Myometrial cell (primary cell): ENCODE measurements around the gene ZNF607. TPM values are rescaled to one million over a fixed set of nuclear protein-coding genes. Genes with fewer than 3 reads are reported as not detected.

ENCODE experiments used
- total RNA-seq: library from RNA; depleted of rRNA; stranded (reverse); fragments of >200 nt; gene quantifications from 2 replicates; pipeline ENCODE4 v1.2.3, GENCODE V29; 2015

Gene ZNF607
- total RNA-seq: 1.7 and 3.4 TPM in 2 replicates

DNA sequence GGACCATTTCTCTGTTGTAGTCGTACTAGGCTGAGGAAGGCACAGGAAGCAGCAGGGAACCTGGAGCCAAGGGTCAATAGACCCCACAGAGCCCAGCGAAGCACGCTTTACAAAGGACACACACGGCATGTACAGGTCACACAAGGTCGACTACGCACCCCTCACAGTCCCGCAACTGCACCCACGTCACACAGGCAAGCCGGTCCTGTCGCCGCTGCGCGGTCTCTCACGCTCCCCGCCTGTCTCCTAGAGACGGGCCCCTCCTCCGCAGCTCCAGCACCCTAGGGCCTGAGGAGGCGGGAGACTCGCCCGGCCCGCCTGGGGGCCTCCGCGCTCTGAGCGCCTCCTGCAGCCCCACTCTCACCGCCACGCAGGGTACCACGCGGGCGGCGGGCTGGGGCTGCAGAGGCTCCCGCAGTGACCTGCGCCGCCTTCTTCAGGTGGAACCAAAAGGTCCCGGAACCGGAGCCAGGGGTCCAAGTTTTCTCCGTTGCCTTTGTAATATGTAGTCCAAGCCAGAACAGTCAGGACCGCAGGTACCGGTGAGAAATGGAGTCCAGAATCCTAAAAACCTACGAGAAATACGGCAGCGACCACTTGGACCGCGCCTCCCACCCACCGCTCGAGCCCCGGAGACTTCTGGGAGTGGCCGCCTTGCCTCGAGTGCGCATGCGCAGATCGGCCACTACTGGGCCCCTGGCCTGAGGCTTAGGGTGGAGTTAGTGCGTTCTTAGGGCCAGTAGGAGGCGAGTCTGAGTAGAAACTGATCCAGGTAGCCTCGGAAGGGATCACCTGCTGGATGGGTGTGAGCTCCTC lies at the start of gene ZNF607:
Gene ZNF607, minus strand, starts transcription at position 651 of the 816 bp plus-strand sequence. CDS start 8,143 bp downstream, outside the sequence.

DNA sequence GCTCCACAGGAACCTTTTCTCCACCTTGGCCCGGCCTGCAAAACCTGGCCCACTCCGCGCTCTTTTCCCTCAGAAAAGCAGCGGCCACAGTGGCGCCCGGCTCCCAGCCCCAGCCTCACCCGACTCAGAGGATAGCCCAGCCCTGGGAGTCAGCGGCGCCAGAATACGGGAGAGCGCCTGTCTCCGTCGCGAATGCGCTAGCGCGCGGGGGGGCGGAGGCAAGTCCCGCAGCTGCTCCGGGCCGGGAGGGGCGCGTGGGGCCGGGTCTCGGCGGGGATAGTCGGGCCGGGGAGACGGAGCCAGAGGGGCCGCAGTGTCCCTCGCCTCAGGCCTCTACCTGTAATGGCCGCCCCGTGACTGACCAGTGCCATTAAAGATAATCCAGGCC lies 64.3 kb downstream of the ZNF607 start, which contains the start of gene ZFP30:
Gene ZFP30, minus strand, starts transcription at position 165 of the 388 bp plus-strand sequence. CDS start 7,643 bp downstream, outside the sequence.

Other genes with a start within 250 kb of the ZNF607 start
- gene ZNF793, start 212.8 kb downstream of the ZNF607 start, total RNA-seq: 0.58 and 1.1 TPM in 2 replicates
- 0.86 and 0.89 TPM in 2 replicates for gene ZNF571, start 125.0 kb downstream of the ZNF607 start, total RNA-seq
- 0.29 TPM in 1 of 2 replicates, not detected in the other for gene ZNF540, start 124.9 kb downstream of the ZNF607 start, total RNA-seq
- gene ZFP30, start 64.3 kb downstream of the ZNF607 start, total RNA-seq: 4.8 and 5.2 TPM in 2 replicates
- 5.7 and 5.8 TPM in 2 replicates for gene ZNF573, start 59.8 kb upstream of the ZNF607 start, total RNA-seq
- not detected in 2 replicates for gene WDR87, start 186.8 kb upstream of the ZNF607 start, total RNA-seq
- gene SIPA1L3, start 187.4 kb upstream of the ZNF607 start, total RNA-seq: 20.2 and 25.4 TPM in 2 replicates